ENCODE data around the gene SHTN1.

SHTN1 gene

DNA sequence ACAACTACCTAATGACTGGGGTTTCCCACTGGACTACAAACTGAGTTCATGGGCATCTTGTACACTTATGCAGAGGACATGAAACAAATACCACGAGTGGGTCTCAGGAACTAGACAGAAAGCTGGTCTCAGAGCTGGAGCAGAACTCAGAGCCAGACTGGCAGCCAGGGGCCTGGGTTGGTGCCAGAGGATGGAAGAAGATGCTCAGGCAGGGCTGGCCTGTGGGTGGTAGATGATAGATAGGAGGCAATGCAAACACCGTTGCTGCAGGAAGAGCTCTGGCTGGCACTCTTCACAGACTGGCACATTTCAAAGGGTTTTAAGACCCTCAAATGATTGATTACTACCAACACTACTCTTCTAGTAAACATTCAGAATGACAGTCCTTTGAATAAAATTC, 126.9 kb downstream of the SHTN1 start:
- H3K9me3 Mint-ChIP-seq, result no peaks in the 10 kb centered on the region
- H3K36me3 Mint-ChIP-seq, result no peaks in the 10 kb centered on the region
- no peak overlapping the region for H3K4me3 Mint-ChIP-seq
- no peaks in the 10 kb centered on the region for H3K4me1 Mint-ChIP-seq
- no peak for ATAC-seq
- H3K27ac Mint-ChIP-seq, result no peak overlapping the region
- DNase-seq (ENCODE audit: low spot score in 2 of 2), result no peak

DNA sequence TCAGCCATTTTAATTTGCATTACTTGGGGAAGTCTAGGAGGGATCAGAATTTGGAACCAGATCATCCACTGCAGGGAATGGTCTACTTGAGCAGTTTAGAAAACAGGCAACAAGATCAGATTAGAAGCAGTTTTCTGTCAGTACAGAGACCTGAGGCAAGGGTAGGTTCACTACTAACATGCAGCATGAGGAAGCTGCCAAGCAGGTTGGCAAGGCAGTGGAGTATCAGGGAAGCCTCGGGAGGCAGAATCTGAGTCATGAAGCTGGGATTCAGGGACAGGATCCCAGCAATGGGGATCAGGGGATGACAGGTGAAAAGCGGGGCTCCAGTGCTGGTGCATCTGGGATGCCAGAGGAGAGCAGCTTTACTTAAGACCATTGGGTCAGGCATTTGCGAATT, 127.6 kb downstream of the SHTN1 start:
- no peak overlapping the region for H3K27ac Mint-ChIP-seq
- H3K9me3 Mint-ChIP-seq, result peaks cover 2% of the 10 kb centered on the region
- ATAC-seq (no peak), DNase-seq (ENCODE audit: low spot score in 2 of 2) (no peak)
- H3K36me3 Mint-ChIP-seq, result no peaks in the 10 kb centered on the region
- no peaks in the 10 kb centered on the region for H3K4me1 Mint-ChIP-seq
- no peak overlapping the region for H3K4me3 Mint-ChIP-seq

DNA sequence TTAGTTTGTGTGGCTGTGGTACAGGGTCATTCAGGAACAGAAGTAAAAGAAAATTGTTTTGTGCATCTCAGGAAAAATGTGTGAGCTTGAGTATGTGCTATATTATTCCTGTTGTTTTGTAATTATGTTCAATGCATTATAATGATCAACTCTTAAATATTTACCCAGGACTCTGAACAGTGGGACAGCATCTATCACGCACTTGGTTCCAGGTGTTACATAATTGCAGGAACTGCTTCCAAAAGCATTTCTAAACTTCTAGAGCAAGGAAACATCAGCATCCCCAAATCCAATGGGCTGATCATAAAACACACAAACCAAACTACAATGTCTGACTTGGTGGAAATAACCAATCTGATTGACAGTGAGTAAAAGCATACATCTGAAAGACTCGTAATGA, 129.1 kb downstream of the SHTN1 start:
- no peaks in the 10 kb centered on the region for H3K4me1 Mint-ChIP-seq
- H3K4me3 Mint-ChIP-seq, result no peak overlapping the region
- H3K9me3 Mint-ChIP-seq, result peaks cover 3% of the 10 kb centered on the region
- no peaks in the 10 kb centered on the region for H3K36me3 Mint-ChIP-seq
- no peak for ATAC-seq
- no peak for DNase-seq (ENCODE audit: low spot score in 2 of 2)
- H3K27ac Mint-ChIP-seq, result no peak overlapping the region

DNA sequence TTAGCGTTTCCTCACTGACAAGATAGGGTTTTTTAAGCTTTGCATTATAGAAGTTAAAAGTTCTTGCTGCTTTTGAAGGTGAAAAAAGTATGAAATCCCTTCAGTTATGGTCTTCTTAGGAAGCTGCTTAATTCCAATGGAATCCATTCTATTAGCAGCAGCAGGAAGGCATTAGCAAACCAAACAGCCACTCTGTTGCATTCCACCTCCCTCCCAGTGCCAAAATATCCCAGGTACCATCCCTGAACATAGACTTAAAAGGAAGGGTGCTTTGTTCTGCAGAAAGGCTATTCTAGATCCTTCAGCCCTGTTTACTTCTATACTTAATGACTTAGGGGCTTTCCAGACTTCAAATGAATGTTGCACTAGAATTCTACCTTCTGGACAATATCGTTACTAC, 131.9 kb downstream of the SHTN1 start:
- Mint-ChIP-seq H3K9me3 (peaks cover 3% of the 10 kb centered on the region), H3K4me1 (no peaks in the 10 kb centered on the region), H3K27ac (no peak overlapping the region), H3K4me3 (no peak overlapping the region), H3K36me3 (no peaks in the 10 kb centered on the region)
- no peak for DNase-seq (ENCODE audit: low spot score in 2 of 2)
- ATAC-seq, result no peak

DNA sequence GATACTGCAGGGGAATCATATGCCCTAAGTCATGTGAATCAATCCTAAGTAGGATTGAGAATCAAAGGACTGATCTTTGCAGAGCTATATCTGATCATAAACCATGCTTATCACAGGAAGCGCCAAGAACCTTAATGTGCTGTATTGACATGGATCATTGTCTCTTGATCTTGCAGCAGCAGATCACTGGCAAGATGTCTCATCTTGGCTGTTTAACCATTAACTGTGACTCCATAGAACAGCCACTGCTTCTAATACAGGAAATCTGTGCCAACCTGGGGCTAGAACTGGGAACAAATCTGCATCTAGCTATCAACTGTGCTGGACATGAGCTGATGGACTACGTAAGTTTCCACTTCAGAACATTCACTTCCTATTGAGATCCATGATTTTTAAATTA, 134.0 kb downstream of the SHTN1 start:
- Mint-ChIP-seq H3K4me3 (no peak overlapping the region), H3K36me3 (no peaks in the 10 kb centered on the region), H3K27ac (no peak overlapping the region), H3K4me1 (no peaks in the 10 kb centered on the region), H3K9me3 (peaks cover 3% of the 10 kb centered on the region)
- DNase-seq (ENCODE audit: low spot score in 2 of 2) (no peak), ATAC-seq (no peak)

DNA sequence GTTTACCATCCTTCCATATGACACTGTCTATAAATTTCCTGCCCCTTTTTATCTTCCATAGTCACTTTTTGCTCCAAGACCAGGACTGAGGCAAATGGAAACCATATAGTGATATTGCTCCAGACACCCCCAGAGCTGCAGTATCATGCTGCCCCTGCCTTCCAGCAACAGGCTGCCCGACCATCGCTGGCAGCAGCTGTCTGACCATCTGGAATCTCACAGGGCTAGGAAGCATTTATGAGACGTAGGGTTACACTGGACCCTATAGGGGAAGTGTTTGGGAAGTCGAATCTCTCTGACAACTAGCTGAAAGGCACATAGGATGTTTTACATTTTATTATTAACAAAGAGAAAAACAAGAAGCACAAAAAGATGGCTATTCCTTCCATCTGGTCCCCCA, 136.3 kb downstream of the SHTN1 start:
- Mint-ChIP-seq H3K4me1 (no peaks in the 10 kb centered on the region), H3K4me3 (no peak overlapping the region), H3K9me3 (peaks cover 3% of the 10 kb centered on the region), H3K27ac (no peak overlapping the region), H3K36me3 (no peaks in the 10 kb centered on the region)
- ATAC-seq, result no peak
- DNase-seq (ENCODE audit: low spot score in 2 of 2), result no peak

DNA sequence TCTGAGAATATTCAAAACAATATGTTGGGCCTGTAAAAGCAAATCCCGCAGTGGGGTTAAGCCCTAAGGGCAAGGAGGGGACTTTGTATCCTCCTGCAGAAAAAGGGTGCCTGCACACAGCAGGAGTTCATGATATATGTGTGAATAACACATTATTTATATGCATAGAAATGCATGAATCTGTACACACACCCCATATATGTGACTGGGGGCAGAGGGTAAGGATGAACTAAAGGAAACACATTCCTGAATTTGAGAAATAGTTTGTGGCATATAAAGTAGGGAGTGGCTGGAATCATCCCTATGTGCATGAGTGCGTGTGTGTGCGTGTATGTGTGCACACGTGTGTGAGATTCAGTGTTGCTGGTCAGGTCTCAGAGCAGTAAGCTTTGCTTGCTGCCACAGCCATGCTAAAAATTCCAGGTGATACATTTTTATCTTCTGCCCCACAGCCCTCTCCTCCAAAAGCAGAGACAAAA, 136.8 kb downstream of the SHTN1 start:
- Mint-ChIP-seq H3K4me3 (no peak overlapping the region), H3K27ac (no peak overlapping the region), H3K4me1 (no peaks in the 10 kb centered on the region), H3K9me3 (peaks cover 3% of the 10 kb centered on the region), H3K36me3 (no peaks in the 10 kb centered on the region)
- DNase-seq (ENCODE audit: low spot score in 2 of 2), result no peak
- ATAC-seq, result no peak

DNA sequence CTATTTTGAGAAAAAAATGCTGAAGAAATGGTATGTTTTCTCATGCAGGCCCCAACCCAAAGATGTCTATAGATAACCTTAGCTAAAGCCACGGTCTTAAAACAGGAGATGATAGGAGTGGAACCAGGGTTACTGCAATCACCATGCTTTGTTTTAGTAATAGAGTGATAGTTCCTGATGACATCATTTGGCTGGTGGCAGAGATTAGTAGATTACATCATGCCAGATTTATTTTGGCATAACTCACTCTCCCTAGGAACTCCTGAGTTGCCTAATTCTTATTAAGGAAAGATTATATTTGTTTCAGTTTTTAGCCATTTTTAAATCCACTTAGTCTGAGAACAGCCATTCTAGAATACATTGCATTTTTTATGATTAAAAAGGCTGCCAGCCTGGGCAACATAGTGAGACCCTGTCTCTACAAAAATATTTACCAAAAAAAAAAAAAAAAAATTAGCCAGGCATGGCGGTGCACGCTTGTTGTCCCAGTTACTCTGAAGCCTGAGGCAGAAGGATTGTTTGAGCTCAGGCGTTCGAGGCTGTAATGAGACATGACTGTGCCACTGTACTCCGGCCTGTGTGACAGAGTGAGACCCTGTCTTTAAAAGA, 137.9 kb downstream of the SHTN1 start:
- DNase-seq (ENCODE audit: low spot score in 2 of 2), result no peak

DNA sequence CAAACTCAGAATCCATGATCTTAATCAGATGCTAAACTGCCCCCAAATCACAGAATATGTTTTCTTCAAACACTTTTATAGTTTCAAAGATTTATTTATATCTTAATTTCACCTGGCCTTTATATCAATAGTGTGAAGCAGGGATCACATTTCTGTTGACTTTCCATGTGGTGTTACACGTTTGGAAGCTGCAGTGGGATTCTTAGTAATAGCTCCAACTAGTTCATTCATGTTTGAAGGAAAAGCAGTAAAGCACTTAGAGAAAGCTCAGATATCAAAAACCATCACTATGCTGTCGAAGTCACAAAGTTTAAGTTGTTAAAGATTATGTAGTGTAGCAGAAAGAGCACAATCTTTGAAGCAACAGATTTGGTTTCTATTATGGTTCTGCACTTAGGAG, 138.9 kb downstream of the SHTN1 start:
- DNase-seq (ENCODE audit: low spot score in 2 of 2), result no peak
- Mint-ChIP-seq H3K4me3 (no peak overlapping the region), H3K9me3 (no peaks in the 10 kb centered on the region), H3K4me1 (no peaks in the 10 kb centered on the region), H3K36me3 (no peaks in the 10 kb centered on the region), H3K27ac (no peak overlapping the region)
- ATAC-seq, result no peak

More for the DNA sequence above, 137.9 kb downstream of the SHTN1 start:
- no peak overlapping the region for H3K27ac Mint-ChIP-seq
- H3K4me3 Mint-ChIP-seq, result no peak overlapping the region
- no peaks in the 10 kb centered on the region for H3K9me3 Mint-ChIP-seq
- H3K4me1 Mint-ChIP-seq, result no peaks in the 10 kb centered on the region
- ATAC-seq, result no peak
- no peaks in the 10 kb centered on the region for H3K36me3 Mint-ChIP-seq

DNA sequence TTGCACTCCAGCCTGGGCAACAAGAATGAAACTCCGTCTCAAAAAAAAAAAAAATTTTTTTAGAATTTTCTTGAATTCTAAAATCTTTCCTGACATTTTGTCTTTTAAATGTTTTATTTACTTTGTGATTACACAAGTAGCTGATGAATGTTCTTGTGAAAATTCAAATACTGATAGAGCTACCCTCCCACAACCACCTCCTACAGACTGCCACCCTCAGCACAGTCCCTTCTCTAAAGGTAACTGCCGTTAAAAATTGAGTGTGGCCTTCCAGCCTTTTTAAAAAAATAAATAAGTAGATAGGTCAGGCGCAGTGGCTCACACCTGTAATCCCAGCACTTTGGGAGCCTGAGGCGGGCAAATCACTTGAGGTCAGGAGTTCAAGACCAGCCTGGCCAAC, 140.6 kb downstream of the SHTN1 start:
- ATAC-seq (no peak), DNase-seq (ENCODE audit: low spot score in 2 of 2) (no peak)
- no peaks in the 10 kb centered on the region for H3K9me3 Mint-ChIP-seq
- no peaks in the 10 kb centered on the region for H3K36me3 Mint-ChIP-seq
- H3K27ac Mint-ChIP-seq, result no peak overlapping the region
- H3K4me1 Mint-ChIP-seq, result no peaks in the 10 kb centered on the region
- no peak overlapping the region for H3K4me3 Mint-ChIP-seq

DNA sequence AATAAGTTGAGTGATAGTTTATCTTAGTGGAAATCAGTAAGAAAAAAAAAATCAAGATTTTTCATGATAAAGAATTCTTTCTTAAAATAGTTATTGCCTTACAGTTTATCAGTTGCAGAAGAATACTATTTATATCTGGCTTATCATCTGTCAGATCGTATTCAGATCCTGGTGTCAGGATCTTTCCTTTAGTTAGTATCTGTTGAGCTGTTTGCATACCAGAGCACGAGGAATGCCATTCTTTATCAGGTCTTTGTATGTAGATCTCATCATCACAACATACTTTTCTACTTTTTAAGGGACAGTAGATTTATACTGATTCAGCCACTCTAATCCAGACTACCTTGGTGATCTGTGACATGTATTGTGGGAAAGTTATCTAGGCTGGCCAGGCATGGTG, 143.2 kb downstream of the SHTN1 start:
- DNase-seq (ENCODE audit: low spot score in 2 of 2) (no peak), ATAC-seq (no peak)
- Mint-ChIP-seq H3K36me3 (no peaks in the 10 kb centered on the region), H3K4me3 (no peak overlapping the region), H3K4me1 (no peaks in the 10 kb centered on the region), H3K27ac (no peak overlapping the region), H3K9me3 (no peaks in the 10 kb centered on the region)

DNA sequence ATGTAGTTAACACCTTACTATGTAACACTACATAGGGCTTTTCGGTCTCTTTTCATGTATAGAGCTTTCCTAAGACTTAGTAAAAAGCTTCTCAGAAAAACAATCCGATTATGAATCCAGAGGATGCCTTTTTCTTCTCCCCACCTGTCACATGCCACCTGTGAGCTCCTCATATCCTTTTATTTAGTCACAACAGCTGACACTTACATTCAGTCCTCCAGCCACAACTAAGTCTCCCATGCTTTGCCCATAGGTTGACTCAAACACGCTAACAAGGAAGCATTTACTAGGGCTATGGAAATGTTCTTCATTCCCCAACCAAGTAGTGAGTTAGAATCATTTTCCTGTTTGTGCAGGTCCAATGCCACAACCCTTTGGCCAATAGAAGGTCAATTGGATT, 147.8 kb downstream of the SHTN1 start:
- no peaks in the 10 kb centered on the region for H3K4me1 Mint-ChIP-seq
- DNase-seq (ENCODE audit: low spot score in 2 of 2), result no peak
- no peak overlapping the region for H3K4me3 Mint-ChIP-seq
- H3K9me3 Mint-ChIP-seq, result peaks cover 2% of the 10 kb centered on the region
- no peak for ATAC-seq
- H3K27ac Mint-ChIP-seq, result no peak overlapping the region
- H3K36me3 Mint-ChIP-seq, result no peaks in the 10 kb centered on the region

DNA sequence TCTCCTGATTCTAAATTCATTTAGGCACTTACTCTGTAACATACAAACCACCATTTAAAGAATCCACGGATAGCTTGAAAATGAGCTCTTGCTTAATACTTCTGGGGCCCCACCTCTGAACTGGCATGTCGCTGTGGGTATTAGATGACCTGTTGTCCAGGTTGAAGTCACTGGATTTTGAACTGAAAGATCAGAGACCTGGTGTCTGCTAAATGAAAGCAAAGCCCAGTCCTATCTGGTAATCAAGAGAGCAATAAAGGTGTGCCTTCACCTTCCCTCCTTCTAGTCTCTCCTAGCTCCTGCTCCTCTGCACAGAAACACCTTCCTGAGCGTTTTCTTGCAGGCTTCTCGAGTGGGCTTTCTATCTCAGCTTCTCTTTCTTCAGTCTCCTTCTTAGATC, 151.3 kb downstream of the SHTN1 start:
- no peak for ATAC-seq
- H3K9me3 Mint-ChIP-seq, result peaks cover 2% of the 10 kb centered on the region

DNA sequence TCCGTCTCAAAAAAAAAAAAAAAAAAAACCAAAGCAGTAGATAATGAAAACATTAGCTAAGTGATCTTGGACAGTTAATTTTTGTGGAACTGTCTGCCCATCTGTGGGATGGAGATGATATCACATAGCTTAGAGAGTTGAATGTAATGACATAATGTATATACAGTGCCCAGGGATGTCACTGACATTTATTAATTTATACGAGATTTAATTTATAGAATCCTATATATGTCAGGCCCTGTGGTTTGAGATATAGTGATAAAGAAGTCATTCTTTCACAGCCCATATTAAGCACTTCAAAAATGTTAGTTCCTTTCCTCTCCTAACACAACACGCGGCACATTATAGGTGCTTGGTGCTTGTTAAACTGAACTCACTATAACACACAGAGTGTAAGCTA, 151.7 kb downstream of the SHTN1 start:
- no peaks in the 10 kb centered on the region for H3K4me1 Mint-ChIP-seq
- H3K27ac Mint-ChIP-seq, result no peak overlapping the region
- H3K9me3 Mint-ChIP-seq, result peaks cover 2% of the 10 kb centered on the region
- ATAC-seq (no peak), DNase-seq (ENCODE audit: low spot score in 2 of 2) (no peak)
- H3K36me3 Mint-ChIP-seq, result no peaks in the 10 kb centered on the region
- H3K4me3 Mint-ChIP-seq, result no peak overlapping the region

More for the DNA sequence above, 151.3 kb downstream of the SHTN1 start:
- no peak for DNase-seq (ENCODE audit: low spot score in 2 of 2)
- Mint-ChIP-seq H3K36me3 (no peaks in the 10 kb centered on the region), H3K27ac (no peak overlapping the region), H3K4me1 (no peaks in the 10 kb centered on the region), H3K4me3 (no peak overlapping the region)

DNA sequence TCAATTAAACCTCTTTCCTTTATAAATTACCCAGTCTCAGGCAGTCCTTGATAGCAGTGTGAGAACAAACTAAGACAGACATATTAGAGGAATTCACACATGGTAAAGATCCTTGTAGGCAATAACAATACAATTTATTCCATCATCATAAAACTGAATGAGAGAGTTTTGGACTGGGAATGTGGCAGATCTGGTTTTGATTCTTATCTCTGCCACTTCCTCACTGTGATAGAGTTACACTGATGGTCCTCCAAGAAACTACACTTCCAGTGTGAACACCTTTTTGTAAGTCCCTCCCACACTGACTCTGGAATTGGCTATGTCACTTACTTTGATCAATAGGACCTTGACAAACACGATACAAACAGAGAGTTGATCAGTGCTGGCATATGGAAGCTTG, 152.7 kb downstream of the SHTN1 start:
- Mint-ChIP-seq H3K9me3 (peaks cover 2% of the 10 kb centered on the region), H3K4me1 (no peaks in the 10 kb centered on the region), H3K27ac (no peak overlapping the region), H3K36me3 (no peaks in the 10 kb centered on the region), H3K4me3 (no peak overlapping the region)
- no peak for DNase-seq (ENCODE audit: low spot score in 2 of 2)
- no peak for ATAC-seq

DNA sequence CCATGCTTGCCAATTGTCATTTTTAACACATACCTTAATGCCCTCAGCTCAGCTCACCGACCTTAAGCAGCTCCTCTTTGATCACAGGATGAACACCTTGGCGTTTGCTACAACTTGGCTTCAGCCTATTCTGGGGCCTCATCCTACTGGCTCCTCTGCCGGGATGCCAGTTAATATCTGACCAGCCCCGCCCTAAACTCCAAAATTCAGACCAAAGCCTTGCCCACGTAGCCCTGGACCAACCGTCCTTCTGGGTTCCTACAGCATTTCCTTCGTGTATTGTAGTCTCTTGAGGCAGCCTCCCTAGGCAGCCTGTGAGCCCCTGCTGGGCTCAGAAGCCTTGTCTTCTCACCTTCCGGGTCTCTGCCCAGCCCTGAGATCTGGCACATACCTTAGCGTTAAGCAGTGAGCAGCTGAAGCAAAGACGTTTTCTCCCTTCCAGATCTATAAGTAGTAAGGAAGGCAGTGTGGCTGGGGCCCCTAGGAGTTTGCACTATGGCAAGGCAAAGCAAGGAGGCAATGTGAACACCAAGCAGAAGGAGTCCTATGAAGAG, 154.9 kb downstream of the SHTN1 start:
- no peaks in the 10 kb centered on the region for H3K4me1 Mint-ChIP-seq
- H3K4me3 Mint-ChIP-seq, result no peak overlapping the region
- no peaks in the 10 kb centered on the region for H3K9me3 Mint-ChIP-seq
- DNase-seq (ENCODE audit: low spot score in 2 of 2) (no peak), ATAC-seq (no peak)
- no peak overlapping the region for H3K27ac Mint-ChIP-seq
- H3K36me3 Mint-ChIP-seq, result no peaks in the 10 kb centered on the region
